IMR-90 (cell line): Measurements from ENCODE around the gene ZFP57.

Experiments
- MAFK ChIP-seq: IDR thresholded peaks from 2 replicates; pipeline ENCODE4 v1.6.1; 2012; ENCODE audit warnings: low read depth, low read length, improper control_type of control experiment
- POLR2A ChIP-seq: IDR thresholded peaks from 2 replicates; pipeline ENCODE4 v1.6.1; 2012; ENCODE audit warnings: mild to moderate bottlenecking, low read depth, low read length
- TF ChIP-seq, protein P1 (sequence below): conservative IDR thresholded peaks from 2 replicates; pipeline ENCODE4 v1.5.1; 2012; ENCODE audit warnings: mild to moderate bottlenecking, low read depth, low read length, improper control_type of control experiment

DNA sequence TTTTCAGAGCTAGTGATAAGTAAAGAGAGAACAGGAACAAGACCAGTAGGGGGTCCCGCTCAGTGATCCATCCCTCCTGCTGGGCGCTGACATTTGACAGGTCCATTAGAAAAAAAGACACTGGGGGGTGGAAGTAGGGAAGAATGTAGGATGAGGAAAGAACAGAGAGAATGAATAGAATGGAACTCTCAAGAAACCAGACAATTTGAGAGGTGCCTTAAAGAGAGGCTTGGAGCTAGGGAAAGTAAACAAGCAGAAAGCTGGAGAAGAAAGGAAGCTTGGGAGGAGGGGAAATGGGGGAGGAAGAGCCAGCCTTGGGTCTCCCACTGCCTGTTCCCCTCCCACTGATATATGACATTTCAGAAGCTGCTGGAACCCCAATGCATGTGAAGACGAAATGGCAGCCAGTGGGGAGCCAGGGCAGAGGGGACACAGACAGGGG, 56.4 kb downstream of the ZFP57 start:
- TF ChIP-seq, protein P1, sequence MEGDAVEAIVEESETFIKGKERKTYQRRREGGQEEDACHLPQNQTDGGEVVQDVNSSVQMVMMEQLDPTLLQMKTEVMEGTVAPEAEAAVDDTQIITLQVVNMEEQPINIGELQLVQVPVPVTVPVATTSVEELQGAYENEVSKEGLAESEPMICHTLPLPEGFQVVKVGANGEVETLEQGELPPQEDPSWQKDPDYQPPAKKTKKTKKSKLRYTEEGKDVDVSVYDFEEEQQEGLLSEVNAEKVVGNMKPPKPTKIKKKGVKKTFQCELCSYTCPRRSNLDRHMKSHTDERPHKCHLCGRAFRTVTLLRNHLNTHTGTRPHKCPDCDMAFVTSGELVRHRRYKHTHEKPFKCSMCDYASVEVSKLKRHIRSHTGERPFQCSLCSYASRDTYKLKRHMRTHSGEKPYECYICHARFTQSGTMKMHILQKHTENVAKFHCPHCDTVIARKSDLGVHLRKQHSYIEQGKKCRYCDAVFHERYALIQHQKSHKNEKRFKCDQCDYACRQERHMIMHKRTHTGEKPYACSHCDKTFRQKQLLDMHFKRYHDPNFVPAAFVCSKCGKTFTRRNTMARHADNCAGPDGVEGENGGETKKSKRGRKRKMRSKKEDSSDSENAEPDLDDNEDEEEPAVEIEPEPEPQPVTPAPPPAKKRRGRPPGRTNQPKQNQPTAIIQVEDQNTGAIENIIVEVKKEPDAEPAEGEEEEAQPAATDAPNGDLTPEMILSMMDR: no peak
- TF ChIP-seq POLR2A (no peak), MAFK (no peak)
